H9 (cell line): ENCODE measurements around the gene COL5A2. TPM values are rescaled to one million over a fixed set of nuclear protein-coding genes. Genes with fewer than 3 reads are reported as not detected.

Experiments
- DNase-seq: peaks from one replicate; pipeline ENCODE4 v3.0.0-alpha.2; 2017
- H2AFZ ChIP-seq: one replicate; pipeline ENCODE4 v1.6.1; 2013; ENCODE audit warnings: mild to moderate bottlenecking, low read length, control low read depth, moderate library complexity
- H2AK5ac ChIP-seq: 2 replicates; pipeline ENCODE4 v1.6.1; 2013; ENCODE audit warnings: low read length, control low read depth, mixed read lengths; ENCODE audit not compliant: insufficient read length
- H2BK120ac ChIP-seq: one replicate; pipeline ENCODE4 v1.6.1; 2013; ENCODE audit warnings: low read depth, mild to moderate bottlenecking, low read length, control low read depth, inconsistent platforms; ENCODE audit not compliant: poor library complexity, severe bottlenecking
- H2BK12ac ChIP-seq: 2 replicates; pipeline ENCODE4 v1.6.1; 2013; ENCODE audit warnings: low read length, control low read depth, mixed read lengths, low read depth; ENCODE audit not compliant: insufficient read length
- H2BK15ac ChIP-seq: 2 replicates; pipeline ENCODE4 v1.6.1; 2013; ENCODE audit warnings: low read depth, low read length, control low read depth
- H2BK20ac ChIP-seq: one replicate; pipeline ENCODE4 v1.6.1; 2013; ENCODE audit warnings: low read depth, mild to moderate bottlenecking, low read length, control low read depth, inconsistent platforms; ENCODE audit not compliant: poor library complexity, severe bottlenecking
- H2BK5ac ChIP-seq: 2 replicates; pipeline ENCODE4 v1.6.1; 2013; ENCODE audit warnings: low read length, control low read depth, mixed read lengths; ENCODE audit not compliant: insufficient read length
- H3K14ac ChIP-seq: 2 replicates; pipeline ENCODE4 v1.6.1; 2013; ENCODE audit warnings: low read length, control low read depth; ENCODE audit not compliant: insufficient read depth
- H3K18ac ChIP-seq: 2 replicates; pipeline ENCODE4 v1.6.1; 2013; ENCODE audit warnings: low read depth, mild to moderate bottlenecking, mixed read lengths, low read length, control low read depth; ENCODE audit not compliant: insufficient read length
- H3K23ac ChIP-seq: 2 replicates; pipeline ENCODE4 v1.6.1; 2013; ENCODE audit warnings: low read length, control low read depth, mixed read lengths, low read depth; ENCODE audit not compliant: insufficient read length
- H3K23me2 ChIP-seq: 2 replicates; pipeline ENCODE4 v1.6.1; 2013; ENCODE audit warnings: low read depth, mild to moderate bottlenecking, mixed read lengths, low read length, control low read depth; ENCODE audit not compliant: insufficient read length, poor library complexity, severe bottlenecking
- H3K27ac ChIP-seq: 2 replicates; pipeline ENCODE4 v1.5.1; 2013; ENCODE audit warnings: low read length, control low read depth, mixed read lengths, low read depth; ENCODE audit not compliant: insufficient read length
- H3K27me3 ChIP-seq: 2 replicates; pipeline ENCODE4 v1.6.1; 2013; ENCODE audit warnings: low read length, control low read depth, inconsistent platforms; ENCODE audit not compliant: insufficient read depth
- H3K4ac ChIP-seq: 2 replicates; pipeline ENCODE4 v1.6.1; 2013; ENCODE audit warnings: low read depth, mild to moderate bottlenecking, control low read depth, inconsistent platforms, low read length, moderate library complexity
- H3K4me1 ChIP-seq: 2 replicates; pipeline ENCODE4 v1.6.1; 2013; ENCODE audit warnings: low read length, control low read depth, inconsistent platforms; ENCODE audit not compliant: insufficient read depth
- H3K4me2 ChIP-seq: 2 replicates; pipeline ENCODE4 v1.6.1; 2013; ENCODE audit warnings: low read length, control low read depth, mixed read lengths; ENCODE audit not compliant: insufficient read length, insufficient read depth
- H3K56ac ChIP-seq: 2 replicates; pipeline ENCODE4 v1.6.1; 2013; ENCODE audit warnings: low read depth, mild to moderate bottlenecking, mixed read lengths, low read length, control low read depth; ENCODE audit not compliant: insufficient read length
- H3K79me1 ChIP-seq: 2 replicates; pipeline ENCODE4 v1.6.1; 2013; ENCODE audit warnings: low read depth, mild to moderate bottlenecking, moderate library complexity, low read length, control low read depth, inconsistent platforms; ENCODE audit not compliant: insufficient read depth, poor library complexity, severe bottlenecking
- H3K79me2 ChIP-seq: 2 replicates; pipeline ENCODE4 v1.6.1; 2013; ENCODE audit warnings: low read length, control low read depth, inconsistent platforms; ENCODE audit not compliant: insufficient read depth
- H3K9ac ChIP-seq: 2 replicates; pipeline ENCODE4 v1.6.1; 2013; ENCODE audit warnings: low read length, control low read depth, mixed read lengths; ENCODE audit not compliant: insufficient read length; ENCODE audit errors: extremely low read depth
- H3K9me3 ChIP-seq: one replicate; pipeline ENCODE4 v1.6.1; 2013; ENCODE audit warnings: low read depth, low read length, inconsistent platforms; ENCODE audit not compliant: control insufficient read depth
- H3T11ph ChIP-seq: one replicate; pipeline ENCODE4 v1.6.1; 2013; ENCODE audit warnings: mild to moderate bottlenecking, low read length, control low read depth, inconsistent platforms
- H4K20me1 ChIP-seq: one replicate; pipeline ENCODE4 v1.6.1; 2013; ENCODE audit not compliant: control insufficient read depth, insufficient read length, insufficient read depth
- H4K5ac ChIP-seq: 2 replicates; pipeline ENCODE4 v1.6.1; 2013; ENCODE audit warnings: low read depth, mild to moderate bottlenecking, mixed read lengths, low read length, control low read depth; ENCODE audit not compliant: insufficient read length
- H4K8ac ChIP-seq: replicated peaks from 2 replicates; pipeline ENCODE4 v1.6.1; 2013; ENCODE audit warnings: low read length, control low read depth, mixed read lengths, low read depth; ENCODE audit not compliant: insufficient read length
- H4K91ac ChIP-seq: 2 replicates; pipeline ENCODE4 v1.6.1; 2013; ENCODE audit warnings: low read depth, mild to moderate bottlenecking, moderate library complexity, mixed read lengths, low read length, control low read depth; ENCODE audit not compliant: insufficient read length
- H3K27ac Mint-ChIP-seq, 3 experiments: 2 replicates in 2 of 3; 3 replicates in 1 of 3; pipeline ENCODE4 v1.8.0; 2020 to 2021; ENCODE audit warnings: mixed read lengths in 3 of 3, mild to moderate bottlenecking in 1 of 3, moderate library complexity in 1 of 3
- H3K27me3 Mint-ChIP-seq: 2 replicates; pipeline ENCODE4 v1.8.0; 2021; ENCODE audit warnings: low read depth, mild to moderate bottlenecking, moderate library complexity, mixed read lengths
- H3K36me3 Mint-ChIP-seq, 3 experiments: 2 replicates in 2 of 3; 3 replicates in 1 of 3; pipeline ENCODE4 v1.8.0; 2020 to 2021; ENCODE audit warnings: low read depth in 3 of 3, mixed read lengths in 3 of 3; ENCODE audit not compliant: insufficient read depth in 1 of 3
- H3K4me1 Mint-ChIP-seq, 2 experiments: 2 replicates each; pipeline ENCODE4 v1.8.0; 2020; ENCODE audit warnings: mixed read lengths in 2 of 2
- H3K4me3 Mint-ChIP-seq, 2 experiments: 2 replicates in 1 of 2; 3 replicates in 1 of 2; pipeline ENCODE4 v1.8.0; 2020 to 2021; ENCODE audit warnings: mild to moderate bottlenecking in 2 of 2, mixed read lengths in 2 of 2, moderate library complexity in 1 of 2
- H3K9me3 Mint-ChIP-seq, 2 experiments: 2 replicates in 1 of 2; 3 replicates in 1 of 2; pipeline ENCODE4 v1.8.0; 2020; ENCODE audit warnings: mild to moderate bottlenecking in 2 of 2, mixed read lengths in 2 of 2, moderate library complexity in 1 of 2
- CTCF ChIP-seq: fragments of 200-600 bp; sonication (generic); conservative IDR thresholded peaks from 3 replicates; pipeline ENCODE4 v1.8.0; 2021; ENCODE audit warnings: antibody characterized with exemption, mild to moderate bottlenecking
- WGBS: extraction: QIAGEN DNeasy Blood & Tissue Kit; methylation state at CpG from one replicate; pipeline ENCODE4 v1.1.7; 2013; ENCODE audit warnings: missing lambda C conversion rate, low lambda C conversion rate, mixed read lengths; ENCODE audit not compliant: insufficient read length; ENCODE audit errors: extremely low coverage; 5-methylcytosine and 5-hydroxymethylcytosine counted together
- total RNA-seq: library from RNA; stranded (reverse); gene quantifications from 2 replicates; pipeline ENCODE4 v1.2.1, GENCODE V29; 2021

Gene COL5A2
- total RNA-seq, 1 experiment from 2014 or later, result 10.5 TPM

- no peak overlapping the region for H3K23ac ChIP-seq
- H3K4ac ChIP-seq, result no peak overlapping the region
- Mint-ChIP-seq H3K9me3 (no peaks in the 10 kb centered on the region), H3K27me3 (no peaks in the 10 kb centered on the region), H3K4me3 (no peak overlapping the region), H3K36me3 (no peaks in the 10 kb centered on the region), H3K27ac (no peak overlapping the region), H3K4me1 (no peaks in the 10 kb centered on the region)
- H3K9ac ChIP-seq, result no peak overlapping the region
- no peak overlapping the region for H3K18ac ChIP-seq
- no peaks in the 10 kb centered on the region for H3K23me2 ChIP-seq
- no peaks in the 10 kb centered on the region for H3K4me1 ChIP-seq
- no peak for TF ChIP-seq CTCF
- no peak overlapping the region for H3K27ac ChIP-seq
- no peaks in the 10 kb centered on the region for H3K79me2 ChIP-seq
- no peak overlapping the region for H4K8ac ChIP-seq
- no peak overlapping the region for H2BK20ac ChIP-seq
- no peak overlapping the region for H2AK5ac ChIP-seq
- H4K5ac ChIP-seq, result no peak overlapping the region
- no peaks in the 10 kb centered on the region for H3K79me1 ChIP-seq
- H3K4me2 ChIP-seq, result no peak overlapping the region
- no peaks in the 10 kb centered on the region for H4K20me1 ChIP-seq
- DNase-seq, result no peak
- no peak overlapping the region for H3K14ac ChIP-seq
- no peaks in the 10 kb centered on the region for H3K9me3 ChIP-seq
- H3K27me3 ChIP-seq, result no peaks in the 10 kb centered on the region
- H2BK5ac ChIP-seq, result no peak overlapping the region
- no peak overlapping the region for H3T11ph ChIP-seq
- no CpG with 5 or more reads among the region's 3 CpGs for WGBS
- H3K56ac ChIP-seq, result no peak overlapping the region
- no peak overlapping the region for H4K91ac ChIP-seq
- H2BK12ac ChIP-seq, result no peak overlapping the region
- H2AFZ ChIP-seq, result no peak overlapping the region
- H2BK120ac ChIP-seq, result no peak overlapping the region
- no peak overlapping the region for H2BK15ac ChIP-seq
Measured at GRCh38 chr2:189076572-189076971, 103.0 kb downstream of the COL5A2 start.
